Natural killer cell treated with Interleukin-12 subunit alpha and Interleukin-12 subunit beta and Interleukin-15 and Interleukin-18, amount 100 ng/mL, for 72 hours (primary cell): Measurements from ENCODE around the gene ABCB9. TPM values are rescaled to one million over a fixed set of nuclear protein-coding genes. Genes with fewer than 3 reads are reported as not detected.
"Not testable (repeated sequence)": the region's sequence is repeated elsewhere in the genome, so short reads cannot be mapped to it uniquely, and the experiment has no call there.

Experiments used
- ATAC-seq, 2 donors: fragments of 150-1000 bp; cut with Tn5 transposase in 1 of 2; sonication (Bioruptor Pico), chemical (Tn5 transposase) in 1 of 2; 2 replicates each; pipeline ENCODE4 v1.10.0; 2021
- DNase-seq: peaks from one replicate; pipeline ENCODE4 v3.0.0; 2022; ENCODE audit warnings: low spot score
- H3K27ac Mint-ChIP-seq, 2 donors: 1 replicate in 1 of 2; 2 replicates in 1 of 2; pipeline ENCODE4 v1.8.0; 2022; ENCODE audit warnings: mixed read lengths in 2 of 2, mild to moderate bottlenecking in 1 of 2, moderate library complexity in 1 of 2
- H3K27me3 Mint-ChIP-seq, 2 donors: 1 replicate in 1 of 2; 2 replicates in 1 of 2; pipeline ENCODE4 v1.8.0; 2022; ENCODE audit warnings: mixed read lengths in 2 of 2
- H3K36me3 Mint-ChIP-seq: one replicate; pipeline ENCODE4 v1.8.0; 2022; ENCODE audit warnings: mixed read lengths
- H3K4me1 Mint-ChIP-seq, 2 donors: 1 replicate in 1 of 2; 2 replicates in 1 of 2; pipeline ENCODE4 v1.8.0; 2022; ENCODE audit warnings: low read depth in 2 of 2, mixed read lengths in 2 of 2, mild to moderate bottlenecking in 1 of 2
- H3K4me3 Mint-ChIP-seq: one replicate; pipeline ENCODE4 v1.8.0; 2022; ENCODE audit warnings: mixed read lengths
- H3K9me3 Mint-ChIP-seq: 2 replicates; pipeline ENCODE4 v1.8.0; 2022; ENCODE audit warnings: mixed read lengths
- total RNA-seq, 2 donors: library from RNA; stranded (reverse); gene quantifications; one replicate each; pipeline ENCODE4 v1.2.3, GENCODE V29; 2022

The ABCB9 gene
- total RNA-seq, 2 donors from 2014 or later: 4.5 to 6.3 TPM

DNA sequence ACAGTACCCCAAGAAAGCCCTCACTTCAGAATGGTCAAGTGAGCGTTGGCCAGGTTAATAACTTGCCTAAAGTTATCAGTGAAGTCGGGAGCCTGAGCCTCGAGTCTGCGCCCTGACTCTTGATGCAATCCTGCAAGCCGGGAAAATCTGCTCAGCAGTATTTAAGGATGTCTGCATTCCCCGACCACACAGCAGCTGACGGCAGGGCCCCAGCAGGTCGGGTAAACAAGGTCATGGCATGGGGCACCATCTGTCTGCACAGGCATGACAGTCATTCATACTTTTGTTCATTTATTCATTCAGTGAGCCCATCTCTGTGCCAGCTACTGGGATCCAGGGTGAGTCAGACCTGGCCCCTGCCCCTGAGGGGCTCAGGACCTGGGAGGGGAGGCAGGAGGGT lies 11.1 kb downstream of the ABCB9 start:
- ATAC-seq (no peak), DNase-seq (no peak)
- Mint-ChIP-seq H3K4me3 (no peak overlapping the region), H3K27me3 (no peaks in the 10 kb centered on the region), H3K9me3 (no peaks in the 10 kb centered on the region), H3K4me1 (peaks cover 5 to 7% of the 10 kb centered on the region in 2 donors), H3K36me3 (no peaks in the 10 kb centered on the region), H3K27ac (no peak overlapping the region)

DNA sequence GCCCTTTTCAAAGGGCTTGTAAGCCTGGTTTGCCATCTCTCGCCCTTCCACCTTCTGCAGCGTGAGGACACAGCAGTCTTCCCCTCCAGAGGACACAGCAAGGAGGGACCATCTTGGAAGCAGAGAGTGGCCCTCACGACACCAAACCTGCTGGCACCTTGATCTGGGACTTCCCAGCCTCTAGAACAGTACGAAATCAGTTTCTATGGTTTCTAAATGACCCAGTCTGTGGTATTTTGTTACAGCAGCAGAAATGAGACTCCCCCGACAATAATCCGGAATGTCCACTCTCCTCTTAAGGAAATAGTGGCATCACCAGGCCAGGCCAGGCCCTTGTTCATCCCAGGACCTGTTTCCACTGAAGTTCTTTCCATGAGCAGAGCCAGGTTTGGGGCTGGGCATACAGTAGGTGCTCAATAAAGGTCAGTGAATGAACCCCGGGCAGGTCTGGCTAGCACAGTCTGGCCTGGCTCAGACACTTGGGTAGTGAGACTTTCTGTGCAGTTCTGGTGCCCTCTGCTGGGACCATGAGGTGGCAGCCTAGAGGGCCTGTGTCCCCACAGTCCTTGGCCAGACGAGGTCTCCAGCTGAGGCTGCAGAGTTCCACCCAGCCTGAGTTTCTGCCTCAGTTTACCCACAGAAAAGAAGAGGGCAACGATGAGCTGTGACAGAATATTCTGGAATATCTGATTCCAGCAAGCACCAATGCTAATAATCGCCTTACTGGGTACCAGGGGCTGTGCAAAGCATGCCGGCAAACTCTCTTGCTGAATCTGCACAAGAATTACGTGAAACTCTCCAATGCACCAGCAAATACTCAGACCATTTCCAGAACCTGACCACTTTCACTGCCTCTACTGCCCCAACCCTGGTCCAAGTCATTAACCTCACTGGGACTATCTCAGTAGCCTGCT lies 14.0 kb downstream of the ABCB9 start:
- DNase-seq: peak; percentile 82
- peak overlapping the region in 1 of 2 donors; percentile 58 for H3K27ac Mint-ChIP-seq
- peak; percentile 94 to 96 for ATAC-seq
- no peak overlapping the region for H3K4me3 Mint-ChIP-seq
- H3K36me3 Mint-ChIP-seq: no peaks in the 10 kb centered on the region
- H3K4me1 Mint-ChIP-seq: peaks cover 17 to 22% of the 10 kb centered on the region in 2 donors
- no peaks in the 10 kb centered on the region for H3K27me3 Mint-ChIP-seq
- H3K9me3 Mint-ChIP-seq: no peaks in the 10 kb centered on the region

- no peaks in the 10 kb centered on the region for H3K9me3 Mint-ChIP-seq
- no peak overlapping the region for H3K27ac Mint-ChIP-seq
- H3K27me3 Mint-ChIP-seq: no peaks in the 10 kb centered on the region
- H3K36me3 Mint-ChIP-seq: no peaks in the 10 kb centered on the region
- H3K4me3 Mint-ChIP-seq: no peak overlapping the region
- peaks cover 25 to 31% of the 10 kb centered on the region in 2 donors for H3K4me1 Mint-ChIP-seq
- DNase-seq (no peak), ATAC-seq (no peak)
These were observed 14.9 kb downstream of the ABCB9 start for GRCh38 chr12:122951406-122951805.

GRCh38 chr12:122949816-122950675 lies 16.2 kb downstream of the ABCB9 start:
- no peaks in the 10 kb centered on the region for H3K27me3 Mint-ChIP-seq
- H3K27ac Mint-ChIP-seq: peak overlapping the region in 1 of 2 donors; percentile 26
- no peaks in the 10 kb centered on the region for H3K9me3 Mint-ChIP-seq
- H3K36me3 Mint-ChIP-seq: no peaks in the 10 kb centered on the region
- ATAC-seq (no peak), DNase-seq (no peak)
- peaks cover 31 to 37% of the 10 kb centered on the region in 2 donors for H3K4me1 Mint-ChIP-seq
- H3K4me3 Mint-ChIP-seq: no peak overlapping the region

- Mint-ChIP-seq H3K27me3 (no peaks in the 10 kb centered on the region), H3K36me3 (no peaks in the 10 kb centered on the region), H3K27ac (peak overlapping the region; percentile 26 to 62), H3K9me3 (no peaks in the 10 kb centered on the region), H3K4me3 (no peak overlapping the region), H3K4me1 (peaks cover 32 to 38% of the 10 kb centered on the region in 2 donors)
- DNase-seq: no peak
- no peak for ATAC-seq
These were observed 16.9 kb downstream of the ABCB9 start for GRCh38 chr12:122949405-122949804.

DNA sequence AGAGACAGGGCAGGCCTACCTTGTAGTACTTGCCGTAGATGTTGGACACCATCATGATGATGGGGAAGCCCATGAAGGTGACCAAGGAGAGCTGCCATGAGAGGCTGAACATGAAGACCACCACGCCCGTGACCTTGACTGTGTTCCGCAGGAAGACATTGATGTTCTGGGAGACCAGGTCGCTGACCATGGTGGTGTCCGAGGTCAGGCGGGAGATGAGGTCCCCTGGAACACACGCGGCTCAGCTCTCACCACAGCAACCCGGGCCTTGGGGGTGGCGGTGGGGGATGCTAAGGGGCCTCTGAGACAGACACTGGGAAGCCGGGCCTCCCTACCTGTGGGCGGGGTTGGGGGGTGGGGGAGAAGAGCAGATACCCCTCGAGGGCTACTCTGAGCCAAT lies 17.7 kb downstream of the ABCB9 start:
- no peak overlapping the region for H3K4me3 Mint-ChIP-seq
- ATAC-seq (no peak), DNase-seq (no peak)
- H3K9me3 Mint-ChIP-seq: no peaks in the 10 kb centered on the region
- H3K27ac Mint-ChIP-seq: peak overlapping the region; percentile 52 to 93
- H3K27me3 Mint-ChIP-seq: no peaks in the 10 kb centered on the region
- H3K36me3 Mint-ChIP-seq: no peaks in the 10 kb centered on the region
- peaks cover 40 to 42% of the 10 kb centered on the region in 2 donors for H3K4me1 Mint-ChIP-seq

DNA sequence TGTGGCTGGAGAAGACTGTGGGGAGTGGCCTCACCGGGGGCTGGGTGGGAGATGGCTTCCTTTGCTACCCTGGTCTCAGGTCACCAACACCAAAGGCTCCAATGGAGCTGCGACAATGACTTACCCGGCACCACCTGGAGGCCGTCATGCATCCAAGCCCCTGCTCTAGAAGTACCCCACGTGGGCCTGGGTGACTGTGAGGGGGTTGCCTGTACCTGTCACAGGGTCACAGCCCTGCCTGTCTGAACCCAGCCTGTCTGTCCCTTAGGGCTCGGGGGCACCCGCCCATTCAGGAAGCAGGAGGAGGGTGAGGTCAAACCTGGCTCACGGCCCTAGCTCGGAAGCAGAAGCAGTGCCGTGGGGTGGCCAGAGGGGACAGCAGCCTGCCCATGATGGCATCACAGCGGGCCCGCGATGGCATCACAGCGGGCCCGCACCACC lies 18.9 kb downstream of the ABCB9 start:
- H3K9me3 Mint-ChIP-seq: no peaks in the 10 kb centered on the region
- H3K4me3 Mint-ChIP-seq: peak overlapping the region; percentile 79
- no peak for ATAC-seq
- no peaks in the 10 kb centered on the region for H3K36me3 Mint-ChIP-seq
- DNase-seq: no peak
- peak overlapping the region; percentile 67 to 93 for H3K27ac Mint-ChIP-seq
- no peaks in the 10 kb centered on the region for H3K27me3 Mint-ChIP-seq
- peaks cover 51 to 53% of the 10 kb centered on the region in 2 donors for H3K4me1 Mint-ChIP-seq

DNA sequence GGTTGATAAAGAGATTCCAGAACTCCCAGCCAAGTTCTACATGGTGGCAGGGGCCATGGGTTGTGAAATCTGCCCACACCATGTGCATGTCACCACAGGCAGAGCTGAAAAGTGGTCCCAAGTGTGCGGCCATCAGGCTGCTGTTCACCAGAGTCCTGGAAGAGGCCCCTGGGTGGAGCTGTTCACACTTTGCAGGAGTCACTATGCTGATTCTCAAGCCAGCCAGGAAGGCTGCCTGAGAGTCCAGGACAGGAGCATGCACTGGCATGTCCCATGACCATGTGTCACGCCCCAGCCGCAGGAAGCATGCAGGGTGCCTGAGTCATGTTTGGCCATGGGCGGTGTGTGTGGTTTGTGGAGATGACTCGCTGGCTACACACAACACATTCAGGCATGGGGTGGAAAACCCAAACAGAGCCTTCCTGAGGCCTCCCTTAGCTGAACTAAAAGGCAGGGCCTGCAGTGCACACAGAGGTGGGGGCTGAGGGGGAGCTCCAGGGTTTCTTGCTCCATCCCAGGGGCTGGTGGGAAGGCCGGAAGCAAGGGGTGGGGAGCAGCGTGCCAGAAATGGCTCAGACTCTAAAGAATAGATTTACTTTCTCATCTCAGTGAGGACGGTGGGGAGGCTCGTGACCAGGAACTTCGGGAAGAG lies 19.4 kb downstream of the ABCB9 start:
- Mint-ChIP-seq H3K9me3 (no peaks in the 10 kb centered on the region), H3K27me3 (no peaks in the 10 kb centered on the region), H3K27ac (peak overlapping the region; percentile 67 to 93), H3K4me3 (peak overlapping the region; percentile 79), H3K36me3 (no peaks in the 10 kb centered on the region), H3K4me1 (peaks cover 47% of the 10 kb centered on the region in 2 donors)
- ATAC-seq: peak; percentile 97 to 98
- peak; percentile 96 for DNase-seq

DNA sequence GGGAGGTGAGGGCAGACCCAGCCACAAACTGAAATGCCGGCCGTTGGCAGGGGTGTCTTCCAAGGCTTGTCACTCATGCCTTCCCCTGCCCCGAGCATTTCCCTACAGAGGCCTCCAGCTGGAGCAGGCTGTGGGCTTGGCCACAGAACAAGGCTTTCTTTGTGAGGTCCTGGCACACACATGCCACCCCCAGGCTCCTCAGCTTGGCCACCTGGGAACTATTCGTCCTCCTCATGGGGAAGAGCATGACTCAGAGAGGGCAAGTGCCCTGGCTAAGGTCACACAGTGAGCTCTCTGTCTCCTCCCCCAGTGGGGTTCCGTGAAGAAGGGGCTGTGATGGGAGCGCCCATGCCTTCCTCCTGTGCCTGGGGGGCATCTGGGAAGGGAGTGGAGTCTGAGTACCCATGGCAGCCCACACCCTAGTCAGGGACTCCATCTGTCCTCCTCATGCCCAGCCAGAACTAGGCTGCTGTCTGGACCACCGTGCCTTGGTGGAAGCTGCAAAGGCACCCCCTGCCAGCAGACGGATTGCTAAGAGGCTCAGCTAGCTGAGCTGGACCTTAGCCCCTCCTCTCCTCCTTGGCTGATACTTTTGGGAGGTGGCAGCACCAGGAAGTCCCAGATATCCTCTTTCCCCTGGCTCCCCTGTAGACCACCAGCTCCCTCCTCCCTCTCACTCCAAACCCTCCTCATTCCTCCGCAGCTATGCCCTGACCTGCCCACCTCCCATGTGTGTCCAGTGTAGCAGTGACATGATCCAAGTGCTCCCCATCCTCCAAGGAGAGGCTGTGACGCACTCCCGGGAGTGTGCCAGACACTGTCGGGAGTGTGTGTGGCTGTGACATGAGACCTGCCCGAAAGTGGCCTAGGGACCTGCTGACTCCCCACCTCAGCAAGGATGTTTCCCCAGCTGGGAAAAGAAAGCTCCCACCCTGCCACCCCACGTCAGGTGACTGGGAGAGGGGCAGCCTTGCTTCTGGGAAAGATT lies 21.4 kb downstream of the ABCB9 start:
- Mint-ChIP-seq H3K27me3 (no peaks in the 10 kb centered on the region), H3K9me3 (no peaks in the 10 kb centered on the region), H3K4me1 (peaks cover 46 to 52% of the 10 kb centered on the region in 2 donors), H3K27ac (peak overlapping the region in 1 of 2 donors; percentile 93), H3K36me3 (no peaks in the 10 kb centered on the region), H3K4me3 (no peak overlapping the region)
- DNase-seq: no peak
- ATAC-seq: no peak

DNA sequence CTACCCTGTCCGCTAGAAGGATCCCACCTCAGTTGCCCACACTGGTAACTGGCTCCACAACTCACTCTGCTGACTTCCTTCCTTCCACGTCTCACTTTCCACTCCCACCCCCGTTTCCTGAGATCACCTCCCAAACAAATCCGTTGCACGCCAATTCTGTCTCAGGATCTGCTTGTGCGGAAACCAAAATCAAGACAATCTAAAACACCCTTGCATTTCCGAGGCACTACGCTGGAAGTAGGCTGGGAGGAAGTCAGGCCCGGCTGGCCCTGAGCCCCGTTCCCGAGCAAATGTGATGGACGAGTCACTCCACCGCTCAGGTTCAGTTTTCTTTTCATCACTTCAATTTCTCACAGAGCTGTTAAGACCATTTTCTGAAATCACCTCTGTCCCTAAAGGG lies 23.1 kb downstream of the ABCB9 start:
- peak overlapping the region; percentile 7 to 25 for H3K27ac Mint-ChIP-seq
- peaks cover 41 to 49% of the 10 kb centered on the region in 2 donors for H3K4me1 Mint-ChIP-seq
- DNase-seq: no peak
- peak overlapping the region; percentile 75 for H3K4me3 Mint-ChIP-seq
- H3K27me3 Mint-ChIP-seq: no peaks in the 10 kb centered on the region
- ATAC-seq: no peak
- H3K36me3 Mint-ChIP-seq: no peaks in the 10 kb centered on the region
- no peaks in the 10 kb centered on the region for H3K9me3 Mint-ChIP-seq

DNA sequence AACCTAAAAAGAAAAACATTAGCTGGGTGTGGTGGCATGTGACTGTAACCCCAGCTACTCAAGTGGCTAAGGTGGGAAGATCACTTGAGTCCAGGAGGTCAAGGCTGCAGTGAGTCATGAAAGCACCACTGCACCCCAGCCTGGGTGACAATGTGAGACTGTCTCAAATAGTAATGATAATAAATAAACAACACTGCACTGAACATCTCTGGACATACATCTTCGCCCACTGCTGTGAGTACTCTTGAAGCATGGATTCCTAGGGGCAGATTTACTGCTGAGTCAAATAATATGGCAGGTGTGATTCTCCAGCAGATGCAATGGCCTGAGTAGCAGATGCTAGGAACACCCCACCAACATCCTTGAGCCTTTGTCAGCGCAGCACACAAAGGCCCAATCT lies 23.6 kb downstream of the ABCB9 start:
- H3K9me3 Mint-ChIP-seq: no peaks in the 10 kb centered on the region

GRCh38 chr12:122941351-122941750 lies 24.9 kb downstream of the ABCB9 start:
- not testable (repeated sequence) for ATAC-seq, H3K27ac Mint-ChIP-seq, H3K27me3 Mint-ChIP-seq, DNase-seq, H3K4me3 Mint-ChIP-seq, H3K9me3 Mint-ChIP-seq, H3K36me3 Mint-ChIP-seq
- H3K4me1 Mint-ChIP-seq: peaks cover 25 to 31% of the 10 kb centered on the region in 2 donors

More for the DNA sequence above, 23.6 kb downstream of the ABCB9 start:
- Mint-ChIP-seq H3K4me1 (peaks cover 38 to 43% of the 10 kb centered on the region in 2 donors), H3K27ac (peak overlapping the region; percentile 7 to 25), H3K27me3 (no peaks in the 10 kb centered on the region), H3K4me3 (peak overlapping the region; percentile 75), H3K36me3 (no peaks in the 10 kb centered on the region)
- ATAC-seq (peak; percentile 15 to 24), DNase-seq (no peak)
